Stimulated activated memory B cell treated with anti-CD40 and anti-IgM and Interleukin-4, amounts not matched to agents 10 μg/mL and 1 μg/mL and 100 μg/mL, for 72 hours (primary cell): Measurements from ENCODE around the gene CIT.
"Not testable (repeated sequence)": the region's sequence is repeated elsewhere in the genome, so short reads cannot be mapped to it uniquely, and the experiment has no call there.

ENCODE experiments used
- ATAC-seq: fragments of 150-1000 bp; cut with Tn5 transposase; 2 replicates; pipeline ENCODE4 v1.10.0; 2021
- H3K27ac Mint-ChIP-seq: one replicate; pipeline ENCODE4 v1.8.0; 2022; ENCODE audit warnings: mild to moderate bottlenecking, mixed read lengths
- H3K27me3 Mint-ChIP-seq: one replicate; pipeline ENCODE4 v1.8.0; 2022; ENCODE audit warnings: mixed read lengths
- H3K36me3 Mint-ChIP-seq: one replicate; pipeline ENCODE4 v1.8.0; 2022; ENCODE audit warnings: mixed read lengths
- H3K4me1 Mint-ChIP-seq: one replicate; pipeline ENCODE4 v1.8.0; 2022; ENCODE audit warnings: mixed read lengths
- H3K4me3 Mint-ChIP-seq: one replicate; pipeline ENCODE4 v1.8.0; 2022; ENCODE audit warnings: mild to moderate bottlenecking, moderate library complexity, mixed read lengths
- H3K9me3 Mint-ChIP-seq: one replicate; pipeline ENCODE4 v1.8.0; 2022; ENCODE audit warnings: mixed read lengths

CIT gene, protein sequence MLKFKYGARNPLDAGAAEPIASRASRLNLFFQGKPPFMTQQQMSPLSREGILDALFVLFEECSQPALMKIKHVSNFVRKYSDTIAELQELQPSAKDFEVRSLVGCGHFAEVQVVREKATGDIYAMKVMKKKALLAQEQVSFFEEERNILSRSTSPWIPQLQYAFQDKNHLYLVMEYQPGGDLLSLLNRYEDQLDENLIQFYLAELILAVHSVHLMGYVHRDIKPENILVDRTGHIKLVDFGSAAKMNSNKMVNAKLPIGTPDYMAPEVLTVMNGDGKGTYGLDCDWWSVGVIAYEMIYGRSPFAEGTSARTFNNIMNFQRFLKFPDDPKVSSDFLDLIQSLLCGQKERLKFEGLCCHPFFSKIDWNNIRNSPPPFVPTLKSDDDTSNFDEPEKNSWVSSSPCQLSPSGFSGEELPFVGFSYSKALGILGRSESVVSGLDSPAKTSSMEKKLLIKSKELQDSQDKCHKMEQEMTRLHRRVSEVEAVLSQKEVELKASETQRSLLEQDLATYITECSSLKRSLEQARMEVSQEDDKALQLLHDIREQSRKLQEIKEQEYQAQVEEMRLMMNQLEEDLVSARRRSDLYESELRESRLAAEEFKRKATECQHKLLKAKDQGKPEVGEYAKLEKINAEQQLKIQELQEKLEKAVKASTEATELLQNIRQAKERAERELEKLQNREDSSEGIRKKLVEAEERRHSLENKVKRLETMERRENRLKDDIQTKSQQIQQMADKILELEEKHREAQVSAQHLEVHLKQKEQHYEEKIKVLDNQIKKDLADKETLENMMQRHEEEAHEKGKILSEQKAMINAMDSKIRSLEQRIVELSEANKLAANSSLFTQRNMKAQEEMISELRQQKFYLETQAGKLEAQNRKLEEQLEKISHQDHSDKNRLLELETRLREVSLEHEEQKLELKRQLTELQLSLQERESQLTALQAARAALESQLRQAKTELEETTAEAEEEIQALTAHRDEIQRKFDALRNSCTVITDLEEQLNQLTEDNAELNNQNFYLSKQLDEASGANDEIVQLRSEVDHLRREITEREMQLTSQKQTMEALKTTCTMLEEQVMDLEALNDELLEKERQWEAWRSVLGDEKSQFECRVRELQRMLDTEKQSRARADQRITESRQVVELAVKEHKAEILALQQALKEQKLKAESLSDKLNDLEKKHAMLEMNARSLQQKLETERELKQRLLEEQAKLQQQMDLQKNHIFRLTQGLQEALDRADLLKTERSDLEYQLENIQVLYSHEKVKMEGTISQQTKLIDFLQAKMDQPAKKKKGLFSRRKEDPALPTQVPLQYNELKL (N-terminal part only)

GRCh38 chr12:119876761-119877638 lies at the start of gene CIT:
TSS of gene CIT (minus strand) at chr12:119877320. CDS start at chr12:119876168, 1,152 bp downstream.
- Mint-ChIP-seq H3K9me3 (no peaks in the 10 kb centered on the region), H3K36me3 (no peaks in the 10 kb centered on the region), H3K27ac (peak within 1 kb of the TSS; percentile 72), H3K4me3 (peak within 1 kb of the TSS; percentile 82), H3K27me3 (no peaks in the 10 kb centered on the region), H3K4me1 (peaks cover 14% of the 10 kb centered on the region)
- ATAC-seq = peak; percentile 99

- Mint-ChIP-seq H3K27ac (no peak overlapping the region), H3K36me3 (no peaks in the 10 kb centered on the region), H3K4me1 (no peaks in the 10 kb centered on the region), H3K9me3 (no peaks in the 10 kb centered on the region), H3K4me3 (no peak overlapping the region), H3K27me3 (peaks cover 7% of the 10 kb centered on the region)
- no peak for ATAC-seq
Measured at GRCh38 chr12:119925269-119925668, 48.1 kb upstream of the CIT start.

- H3K9me3 Mint-ChIP-seq = no peaks in the 10 kb centered on the region
- no peaks in the 10 kb centered on the region for H3K36me3 Mint-ChIP-seq
- H3K4me1 Mint-ChIP-seq = no peaks in the 10 kb centered on the region
- no peak overlapping the region for H3K27ac Mint-ChIP-seq
- H3K4me3 Mint-ChIP-seq = no peak overlapping the region
- H3K27me3 Mint-ChIP-seq = peaks cover 7% of the 10 kb centered on the region
- ATAC-seq = no peak
Measured at GRCh38 chr12:119920064-119920463, 42.9 kb upstream of the CIT start.

DNA sequence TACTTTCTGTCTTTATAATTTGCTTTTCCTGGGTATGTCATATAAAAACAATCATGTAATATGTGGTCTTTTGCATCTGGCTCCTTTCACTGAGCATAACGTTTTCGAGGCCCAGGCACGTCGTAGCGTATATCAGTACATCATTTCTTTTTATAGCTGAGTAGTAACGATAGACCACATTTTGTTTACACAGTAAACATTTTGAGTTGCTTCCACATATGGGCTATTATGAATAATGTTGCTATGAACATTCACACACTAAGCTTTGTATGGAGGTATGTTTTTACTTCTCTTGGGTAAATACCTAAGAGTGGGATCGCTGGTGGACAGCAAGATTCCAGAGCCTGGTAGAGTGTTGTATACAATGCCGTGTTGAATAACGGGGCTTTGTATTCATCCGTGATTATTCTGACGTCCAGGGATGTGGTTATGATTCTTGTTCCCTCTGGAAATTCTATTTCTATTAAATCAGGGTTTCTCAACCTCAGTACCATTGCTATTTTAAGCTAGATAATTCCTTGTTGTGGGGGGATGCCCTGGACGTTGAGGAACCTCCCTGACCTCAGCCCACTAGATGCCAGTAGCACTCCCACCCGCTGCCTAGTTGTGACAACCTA lies 38.9 kb upstream of the CIT start:
- no peak overlapping the region for H3K27ac Mint-ChIP-seq
- peaks cover 3% of the 10 kb centered on the region for H3K27me3 Mint-ChIP-seq
- no peaks in the 10 kb centered on the region for H3K9me3 Mint-ChIP-seq
- ATAC-seq = no peak
- H3K4me3 Mint-ChIP-seq = no peak overlapping the region
- H3K36me3 Mint-ChIP-seq = no peaks in the 10 kb centered on the region
- H3K4me1 Mint-ChIP-seq = no peaks in the 10 kb centered on the region

DNA sequence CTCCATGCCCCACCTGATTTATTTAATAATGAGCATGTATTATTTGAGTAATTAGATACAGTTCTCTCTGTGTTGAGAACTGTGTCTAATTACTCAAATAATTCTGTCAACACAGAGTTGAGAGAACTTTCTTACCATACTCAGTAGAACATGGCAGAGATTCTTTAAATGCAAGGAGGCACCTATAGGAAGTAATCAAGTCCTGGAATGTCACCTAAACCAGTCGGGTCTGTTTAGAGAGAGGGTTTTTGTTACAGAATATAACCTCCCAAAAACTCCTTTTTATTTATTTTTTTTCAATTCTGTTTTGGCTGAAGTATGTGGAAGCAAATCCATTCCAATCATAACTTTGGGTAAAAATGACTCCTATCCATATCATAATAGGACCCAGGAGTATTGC lies 37.5 kb upstream of the CIT start:
- no peak for ATAC-seq
- Mint-ChIP-seq H3K4me3 (no peak overlapping the region), H3K9me3 (no peaks in the 10 kb centered on the region), H3K27me3 (peaks cover 5% of the 10 kb centered on the region), H3K27ac (no peak overlapping the region), H3K36me3 (no peaks in the 10 kb centered on the region), H3K4me1 (no peaks in the 10 kb centered on the region)

DNA sequence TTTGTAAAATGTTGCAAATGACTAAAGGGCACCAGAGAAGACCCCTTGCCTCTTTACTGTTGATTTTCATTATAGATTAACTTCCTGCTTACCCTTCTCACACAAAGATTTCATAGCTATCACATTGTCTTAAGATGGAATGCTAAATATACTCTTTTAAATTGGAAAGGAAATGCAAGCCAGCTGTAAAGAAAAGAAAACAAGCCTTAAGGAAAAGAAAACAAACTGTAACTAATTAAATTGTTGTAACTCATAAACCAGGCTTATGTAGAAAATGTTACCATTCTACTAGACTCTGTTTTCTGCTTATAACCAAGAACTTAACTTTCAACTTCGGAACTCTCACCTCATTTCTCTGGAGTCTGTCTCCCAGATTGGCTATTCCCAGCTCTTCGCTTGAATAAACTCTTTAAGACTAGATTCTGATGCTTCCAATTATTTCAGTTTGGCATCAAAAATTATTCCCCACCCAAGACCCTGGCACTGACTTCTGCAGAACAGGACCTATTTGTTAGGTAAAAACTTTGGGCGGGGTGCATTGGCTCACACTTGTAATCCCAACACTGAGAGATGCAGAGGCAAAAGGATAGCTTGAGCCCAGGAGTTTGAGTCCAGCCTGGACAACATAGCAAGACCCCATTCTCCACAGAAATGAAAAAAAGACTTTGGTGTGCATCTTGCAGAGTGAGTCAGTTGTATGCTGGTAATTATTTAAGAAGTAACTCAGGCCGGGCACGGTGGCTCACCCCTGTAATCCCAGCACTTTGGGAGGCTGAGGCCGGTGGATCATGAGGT lies 36.6 kb upstream of the CIT start:
- H3K9me3 Mint-ChIP-seq = no peaks in the 10 kb centered on the region
- no peaks in the 10 kb centered on the region for H3K36me3 Mint-ChIP-seq
- ATAC-seq = no peak
- H3K4me3 Mint-ChIP-seq = no peak overlapping the region
- H3K27me3 Mint-ChIP-seq = peaks cover 9% of the 10 kb centered on the region
- no peak overlapping the region for H3K27ac Mint-ChIP-seq
- H3K4me1 Mint-ChIP-seq = no peaks in the 10 kb centered on the region

GRCh38 chr12:119911182-119911581 lies 34.1 kb upstream of the CIT start:
- Mint-ChIP-seq H3K27ac (no peak overlapping the region), H3K27me3 (peaks cover 9% of the 10 kb centered on the region), H3K4me3 (no peak overlapping the region), H3K36me3 (no peaks in the 10 kb centered on the region), H3K4me1 (no peaks in the 10 kb centered on the region), H3K9me3 (no peaks in the 10 kb centered on the region)
- no peak for ATAC-seq

GRCh38 chr12:119910586-119910985 lies 33.5 kb upstream of the CIT start:
- peaks cover 9% of the 10 kb centered on the region for H3K27me3 Mint-ChIP-seq
- H3K4me3 Mint-ChIP-seq = no peak overlapping the region
- no peak for ATAC-seq
- no peaks in the 10 kb centered on the region for H3K9me3 Mint-ChIP-seq
- H3K27ac Mint-ChIP-seq = no peak overlapping the region
- no peaks in the 10 kb centered on the region for H3K4me1 Mint-ChIP-seq
- no peaks in the 10 kb centered on the region for H3K36me3 Mint-ChIP-seq

- Mint-ChIP-seq H3K9me3 (no peaks in the 10 kb centered on the region), H3K27me3 (peaks cover 9% of the 10 kb centered on the region), H3K4me3 (no peak overlapping the region), H3K4me1 (peaks cover 10% of the 10 kb centered on the region), H3K27ac (no peak overlapping the region), H3K36me3 (no peaks in the 10 kb centered on the region)
- peak; percentile 81 for ATAC-seq
Measured at GRCh38 chr12:119902084-119902509, 25.0 kb upstream of the CIT start.

GRCh38 chr12:119901670-119902069 lies 24.6 kb upstream of the CIT start:
- Mint-ChIP-seq H3K27me3 (peaks cover 9% of the 10 kb centered on the region), H3K27ac (no peak overlapping the region), H3K4me3 (no peak overlapping the region), H3K9me3 (no peaks in the 10 kb centered on the region), H3K4me1 (peaks cover 10% of the 10 kb centered on the region), H3K36me3 (no peaks in the 10 kb centered on the region)
- ATAC-seq = no peak

GRCh38 chr12:119894916-119895315 lies 17.8 kb upstream of the CIT start:
- no peaks in the 10 kb centered on the region for H3K36me3 Mint-ChIP-seq
- no peak overlapping the region for H3K4me3 Mint-ChIP-seq
- peaks cover 3% of the 10 kb centered on the region for H3K9me3 Mint-ChIP-seq
- ATAC-seq = no peak
- no peaks in the 10 kb centered on the region for H3K4me1 Mint-ChIP-seq
- H3K27ac Mint-ChIP-seq = no peak overlapping the region
- peaks cover 11% of the 10 kb centered on the region for H3K27me3 Mint-ChIP-seq

DNA sequence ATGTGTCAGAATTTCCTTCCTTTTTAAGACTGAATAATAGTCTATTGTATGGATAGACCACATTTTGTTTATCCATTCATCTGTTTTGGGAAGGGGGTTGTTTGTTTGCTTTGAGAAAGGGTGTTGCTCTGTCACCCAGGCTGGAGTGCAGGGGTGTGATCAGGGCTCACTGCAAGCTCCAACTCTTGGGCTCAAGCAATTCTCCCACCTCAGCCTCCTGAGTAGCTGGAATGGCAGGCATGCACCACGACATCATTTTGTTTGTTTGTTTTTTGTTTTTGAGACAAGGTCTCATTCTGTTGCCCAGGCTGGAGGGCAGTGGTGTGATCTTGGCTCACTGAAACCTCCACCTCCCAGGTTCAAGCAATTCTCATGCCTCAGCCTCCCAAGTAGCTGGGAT lies 15.5 kb upstream of the CIT start:
- not testable (repeated sequence) for ATAC-seq, H3K27ac Mint-ChIP-seq, H3K4me3 Mint-ChIP-seq, H3K4me1 Mint-ChIP-seq, H3K9me3 Mint-ChIP-seq, H3K36me3 Mint-ChIP-seq
- peaks cover 26% of the 10 kb centered on the region for H3K27me3 Mint-ChIP-seq

GRCh38 chr12:119885549-119885948 lies 8.4 kb upstream of the CIT start:
- H3K27me3 Mint-ChIP-seq = peaks cover 46% of the 10 kb centered on the region
- peaks cover 3% of the 10 kb centered on the region for H3K9me3 Mint-ChIP-seq
- no peaks in the 10 kb centered on the region for H3K36me3 Mint-ChIP-seq
- no peaks in the 10 kb centered on the region for H3K4me1 Mint-ChIP-seq
- ATAC-seq = no peak
- H3K4me3 Mint-ChIP-seq = no peak overlapping the region
- H3K27ac Mint-ChIP-seq = no peak overlapping the region
